SK-N-SH (cell line): Measurements from ENCODE around the gene RETREG2. TPM values are rescaled to one million over a fixed set of nuclear protein-coding genes. Genes with fewer than 3 reads are reported as not detected.

ENCODE experiments used
- CTCF ChIA-PET: fragments of 300-600, 350-600 bp; formaldehyde crosslinking; extraction: SDS; loops from one replicate; lab custom pipeline; 2021; lab: Yijun Ruan, JAX
- POLR2A ChIA-PET: fragments of 350-600 bp; sonication (Branson Sonifier 250); formaldehyde crosslinking; extraction: SDS; loops from one replicate; lab custom pipeline; 2020; ENCODE audit warnings: antibody characterized with exemption, inconsistent platforms; lab: Yijun Ruan, JAX
- DNase-seq: peaks from one replicate; pipeline ENCODE4 v3.0.0; 2012
- H2AFZ ChIP-seq: fragments of 200-600 bp; sonication (generic); 2 replicates; pipeline ENCODE4 v1.8.1; 2016; ENCODE audit warnings: antibody characterized with exemption, mild to moderate bottlenecking, low read depth
- H3F3A ChIP-seq: fragments of 200-600 bp; sonication (generic); replicated peaks from 2 replicates; pipeline ENCODE3; 2016; ENCODE audit warnings: antibody characterized with exemption, mild to moderate bottlenecking; ENCODE audit not compliant: insufficient read depth
- H3K27ac ChIP-seq, 2 experiments: fragments of 200-500 bp in 1 of 2; fragments of 200-600 bp in 1 of 2; sonication (Bioruptor generic) in 1 of 2; sonication (generic), shearing (Covaris generic) in 1 of 2; 2 replicates each; pipeline versions ENCODE4 v1.5.1 to v1.6.1; 2014 to 2016; ENCODE audit warnings: low read depth in 2 of 2, inconsistent platforms in 1 of 2, low read length in 1 of 2, mild to moderate bottlenecking in 1 of 2, mixed read lengths in 1 of 2
- H3K27me3 ChIP-seq: fragments of 200-600 bp; sonication (generic), shearing (Covaris generic); 2 replicates; pipeline ENCODE4 v1.6.1; 2016; ENCODE audit warnings: mixed run types; ENCODE audit not compliant: insufficient read depth
- H3K36me3 ChIP-seq, 2 experiments: fragments of 200-500 bp in 1 of 2; fragments of 200-600 bp in 1 of 2; sonication (Bioruptor generic) in 1 of 2; sonication (generic) in 1 of 2; replicated peaks in 1 of 2; 2 replicates each; pipeline versions ENCODE3 to v1.5.1; 2014 to 2016; ENCODE audit warnings: low read length in 1 of 2, mild to moderate bottlenecking in 1 of 2; ENCODE audit not compliant: insufficient read depth in 2 of 2, control insufficient read depth in 1 of 2
- H3K4me1 ChIP-seq, 2 experiments: fragments of 200-500 bp in 1 of 2; fragments of 200-600 bp in 1 of 2; sonication (Bioruptor generic) in 1 of 2; sonication (generic), shearing (Covaris generic) in 1 of 2; 2 replicates each; pipeline versions ENCODE4 v1.5.1 to v1.6.1; 2014 to 2016; ENCODE audit warnings: low read depth in 1 of 2, low read length in 1 of 2, mixed run types in 1 of 2; ENCODE audit not compliant: insufficient read depth in 2 of 2, control insufficient read depth in 1 of 2
- H3K4me2 ChIP-seq: fragments of 200-600 bp; sonication (generic), shearing (Covaris generic); 2 replicates; pipeline ENCODE4 v1.6.1; 2017; ENCODE audit warnings: mixed run types
- H3K4me3 ChIP-seq, 2 experiments: fragments of 200-500 bp in 1 of 2; fragments of 200-600 bp in 1 of 2; sonication (Bioruptor generic) in 1 of 2; sonication (generic), shearing (Covaris generic) in 1 of 2; 2 replicates each; pipeline versions ENCODE4 v1.5.1 to v1.8.1; 2014 to 2016; ENCODE audit warnings: low read depth in 2 of 2, inconsistent platforms in 1 of 2, low read length in 1 of 2, mild to moderate bottlenecking in 1 of 2, mixed read lengths in 1 of 2, moderate library complexity in 1 of 2
- H3K79me2 ChIP-seq: fragments of 200-600 bp; sonication (generic); 2 replicates; pipeline ENCODE4 v1.8.1; 2017; ENCODE audit warnings: mild to moderate bottlenecking; ENCODE audit not compliant: insufficient read depth
- H3K9ac ChIP-seq: fragments of 200-600 bp; sonication (generic); 2 replicates; pipeline ENCODE4 v1.6.1; 2017; ENCODE audit warnings: mixed run types
- H3K9me2 ChIP-seq: fragments of 200-600 bp; sonication (generic); 2 replicates; pipeline ENCODE4 v1.6.1; 2017; ENCODE audit warnings: mixed run types
- H3K9me3 ChIP-seq: fragments of 200-600 bp; sonication (generic); 2 replicates; pipeline ENCODE4 v1.6.1; 2017; ENCODE audit warnings: mixed run types, mild to moderate bottlenecking, moderate library complexity
- H4K20me1 ChIP-seq: fragments of 200-600 bp; sonication (generic); 2 replicates; pipeline ENCODE4 v1.6.1; 2017; ENCODE audit warnings: mild to moderate bottlenecking, mixed run types; ENCODE audit not compliant: insufficient read depth
- ELF1 ChIP-seq: IDR thresholded peaks from 2 replicates; pipeline ENCODE4 v1.4.0; 2012
- EP300 ChIP-seq, 2 experiments: IDR thresholded peaks; 2 replicates each; pipeline versions ENCODE4 v1.4.0 to v1.6.1; 2012; ENCODE audit warnings: borderline replicate concordance in 1 of 2, low read depth in 1 of 2, low read length in 1 of 2
- FOXM1 ChIP-seq: IDR thresholded peaks from 2 replicates; pipeline ENCODE4 v1.4.0; 2012; ENCODE audit warnings: low read depth, mild to moderate bottlenecking
- JUND ChIP-seq: IDR thresholded peaks from 2 replicates; pipeline ENCODE4 v1.4.0; 2012
- MEF2A ChIP-seq: IDR thresholded peaks from 2 replicates; pipeline ENCODE4 v1.4.0; 2012; ENCODE audit warnings: low read depth, borderline replicate concordance
- MXI1 ChIP-seq: IDR thresholded peaks from 2 replicates; pipeline ENCODE4 v1.6.1; 2012; ENCODE audit warnings: mild to moderate bottlenecking, low read depth, low read length, improper control_type of control experiment
- NFIC ChIP-seq: IDR thresholded peaks from 2 replicates; pipeline ENCODE4 v1.4.0; 2012; ENCODE audit warnings: borderline replicate concordance
- POLR2AphosphoS5 ChIP-seq: IDR thresholded peaks from 2 replicates; pipeline ENCODE4 v1.6.1; 2012; ENCODE audit warnings: low read depth, low read length
- RXRA ChIP-seq: IDR thresholded peaks from 2 replicates; pipeline ENCODE4 v1.4.0; 2012; ENCODE audit warnings: low read depth, mild to moderate bottlenecking, borderline replicate concordance
- TAF1 ChIP-seq: IDR thresholded peaks from 2 replicates; pipeline ENCODE4 v1.6.1; 2012; ENCODE audit warnings: low read depth, mild to moderate bottlenecking, low read length, moderate library complexity, borderline replicate concordance
- YY1 ChIP-seq: IDR thresholded peaks from 2 replicates; pipeline ENCODE4 v1.4.0; 2012; ENCODE audit warnings: low read depth, mild to moderate bottlenecking
- WGBS: methylation state at CpG from one replicate; pipeline ENCODE4 v1.1.6; 2017; ENCODE audit warnings: low lambda C conversion rate; 5-methylcytosine and 5-hydroxymethylcytosine counted together
- polyA plus RNA-seq, 3 experiments: library from polyadenylated mRNA; depleted of rRNA; stranded (reverse); fragments of >200 nt; gene quantifications; 2 replicates each; pipeline ENCODE4 v1.2.3, GENCODE V29; 2012
- TF ChIP-seq, protein P1 (sequence below): IDR thresholded peaks from 2 replicates; pipeline ENCODE4; 2012
- TF ChIP-seq, protein P2 (sequence below): IDR thresholded peaks from 2 replicates; pipeline ENCODE4 v1.4.0; 2012; ENCODE audit warnings: low read depth, borderline replicate concordance
- TF ChIP-seq, protein P3 (sequence below): IDR thresholded peaks from 2 replicates; pipeline ENCODE4 v1.4.0; 2012; ENCODE audit warnings: low read depth, borderline replicate concordance
- TF ChIP-seq, protein P4 (sequence below): fragments of 150-350 bp; IDR thresholded peaks from 2 replicates; pipeline ENCODE4 v1.6.1; 2016; ENCODE audit warnings: mild to moderate bottlenecking, low read depth, low read length
- TF ChIP-seq, protein P5 (sequence below): fragments of 150-350 bp; IDR thresholded peaks from 2 replicates; pipeline ENCODE4 v1.6.1; 2017; ENCODE audit warnings: antibody characterized with exemption, low read length, low read depth, borderline replicate concordance

RETREG2 gene
- polyA plus RNA-seq, 1 of the 3 experiments (the other 2 are of a cell fraction) = 74.6 TPM

DNA sequence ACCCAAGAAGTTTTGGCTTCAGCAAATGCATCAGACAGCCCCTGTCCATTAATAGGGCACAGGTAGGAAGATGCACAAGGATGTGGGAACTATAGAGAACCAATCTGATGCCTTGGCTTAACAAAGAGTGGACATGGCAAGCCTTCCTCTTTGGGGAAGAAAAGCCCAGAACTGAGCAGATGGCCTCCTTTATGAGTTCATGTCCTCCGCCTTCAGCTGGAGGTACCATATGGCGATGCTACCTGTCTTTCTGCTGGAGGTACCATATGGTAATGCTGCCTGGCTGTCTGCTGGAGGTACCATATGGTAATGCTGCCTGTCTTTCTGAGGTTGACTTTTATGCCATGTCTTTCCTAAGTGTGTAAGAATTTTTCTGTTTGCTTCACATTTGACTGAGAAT is 6.0 kb downstream of the RETREG2 start (continued):
- TF ChIP-seq, protein P1, sequence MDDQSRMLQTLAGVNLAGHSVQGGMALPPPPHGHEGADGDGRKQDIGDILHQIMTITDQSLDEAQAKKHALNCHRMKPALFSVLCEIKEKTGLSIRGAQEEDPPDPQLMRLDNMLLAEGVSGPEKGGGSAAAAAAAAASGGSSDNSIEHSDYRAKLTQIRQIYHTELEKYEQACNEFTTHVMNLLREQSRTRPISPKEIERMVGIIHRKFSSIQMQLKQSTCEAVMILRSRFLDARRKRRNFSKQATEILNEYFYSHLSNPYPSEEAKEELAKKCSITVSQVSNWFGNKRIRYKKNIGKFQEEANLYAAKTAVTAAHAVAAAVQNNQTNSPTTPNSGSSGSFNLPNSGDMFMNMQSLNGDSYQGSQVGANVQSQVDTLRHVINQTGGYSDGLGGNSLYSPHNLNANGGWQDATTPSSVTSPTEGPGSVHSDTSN = no peak
- no peak for TF ChIP-seq MEF2A
- TF ChIP-seq, protein P2, sequence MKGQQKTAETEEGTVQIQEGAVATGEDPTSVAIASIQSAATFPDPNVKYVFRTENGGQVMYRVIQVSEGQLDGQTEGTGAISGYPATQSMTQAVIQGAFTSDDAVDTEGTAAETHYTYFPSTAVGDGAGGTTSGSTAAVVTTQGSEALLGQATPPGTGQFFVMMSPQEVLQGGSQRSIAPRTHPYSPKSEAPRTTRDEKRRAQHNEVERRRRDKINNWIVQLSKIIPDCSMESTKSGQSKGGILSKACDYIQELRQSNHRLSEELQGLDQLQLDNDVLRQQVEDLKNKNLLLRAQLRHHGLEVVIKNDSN = no peak
- no peak for TF ChIP-seq ELF1

DNA sequence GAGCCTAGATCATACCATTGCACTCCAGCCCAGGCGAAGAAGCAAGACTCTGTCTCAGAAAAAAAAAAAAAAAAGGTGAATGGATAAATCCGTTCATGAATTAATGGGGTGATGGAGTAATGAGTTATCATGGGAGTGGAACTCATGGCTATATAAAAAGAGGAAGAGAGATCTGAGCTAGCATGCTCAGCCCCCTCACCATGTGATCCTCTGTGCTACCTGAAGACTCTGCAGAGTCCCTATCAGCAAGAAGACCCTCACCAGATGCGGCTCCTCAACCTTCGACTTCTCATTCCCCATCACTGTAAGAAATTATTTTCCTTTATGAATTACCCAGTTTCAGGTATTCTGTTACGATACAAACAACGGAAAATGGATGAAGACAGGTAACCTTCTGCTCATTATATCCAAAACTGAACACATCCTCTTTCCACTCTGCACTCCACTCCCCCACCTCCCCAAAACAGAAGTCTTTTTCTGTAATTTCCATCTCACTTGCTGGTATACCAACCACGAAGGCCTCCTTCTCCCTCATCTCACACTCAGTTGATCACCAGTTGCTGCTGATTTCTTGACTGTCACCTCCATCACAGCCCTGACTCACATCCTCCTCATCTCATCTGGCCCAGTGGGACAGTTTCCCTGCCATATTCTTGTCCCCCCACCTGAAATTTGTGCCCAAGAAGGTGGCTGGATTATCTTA is 8.8 kb downstream of the RETREG2 start:
- Histone ChIP-seq H3K9me3 (no peaks in the 10 kb centered on the region), H3K36me3 (peaks cover 26 to 28% of the 10 kb centered on the region in 2 experiments)
- no peak for TF ChIP-seq NFIC
- TF ChIP-seq, protein P3, sequence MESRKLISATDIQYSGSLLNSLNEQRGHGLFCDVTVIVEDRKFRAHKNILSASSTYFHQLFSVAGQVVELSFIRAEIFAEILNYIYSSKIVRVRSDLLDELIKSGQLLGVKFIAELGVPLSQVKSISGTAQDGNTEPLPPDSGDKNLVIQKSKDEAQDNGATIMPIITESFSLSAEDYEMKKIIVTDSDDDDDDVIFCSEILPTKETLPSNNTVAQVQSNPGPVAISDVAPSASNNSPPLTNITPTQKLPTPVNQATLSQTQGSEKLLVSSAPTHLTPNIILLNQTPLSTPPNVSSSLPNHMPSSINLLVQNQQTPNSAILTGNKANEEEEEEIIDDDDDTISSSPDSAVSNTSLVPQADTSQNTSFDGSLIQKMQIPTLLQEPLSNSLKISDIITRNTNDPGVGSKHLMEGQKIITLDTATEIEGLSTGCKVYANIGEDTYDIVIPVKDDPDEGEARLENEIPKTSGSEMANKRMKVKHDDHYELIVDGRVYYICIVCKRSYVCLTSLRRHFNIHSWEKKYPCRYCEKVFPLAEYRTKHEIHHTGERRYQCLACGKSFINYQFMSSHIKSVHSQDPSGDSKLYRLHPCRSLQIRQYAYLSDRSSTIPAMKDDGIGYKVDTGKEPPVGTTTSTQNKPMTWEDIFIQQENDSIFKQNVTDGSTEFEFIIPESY = no peak
- TF ChIP-seq JUND = no peak
- TF ChIP-seq YY1 = no peak
- TF ChIP-seq EP300 (IDR thresholded peaks at IDR 0.05; ENCODE audit: borderline replicate concordance in 1 of 2, low read depth in 1 of 2, low read length in 1 of 2) = no peak
- no peak for TF ChIP-seq TAF1
- no peak for TF ChIP-seq RXRA
- TF ChIP-seq, protein P2 = no peak
- no peak for TF ChIP-seq POLR2AphosphoS5
- TF ChIP-seq FOXM1 = no peak
- no peak for TF ChIP-seq MEF2A
- TF ChIP-seq, protein P4, sequence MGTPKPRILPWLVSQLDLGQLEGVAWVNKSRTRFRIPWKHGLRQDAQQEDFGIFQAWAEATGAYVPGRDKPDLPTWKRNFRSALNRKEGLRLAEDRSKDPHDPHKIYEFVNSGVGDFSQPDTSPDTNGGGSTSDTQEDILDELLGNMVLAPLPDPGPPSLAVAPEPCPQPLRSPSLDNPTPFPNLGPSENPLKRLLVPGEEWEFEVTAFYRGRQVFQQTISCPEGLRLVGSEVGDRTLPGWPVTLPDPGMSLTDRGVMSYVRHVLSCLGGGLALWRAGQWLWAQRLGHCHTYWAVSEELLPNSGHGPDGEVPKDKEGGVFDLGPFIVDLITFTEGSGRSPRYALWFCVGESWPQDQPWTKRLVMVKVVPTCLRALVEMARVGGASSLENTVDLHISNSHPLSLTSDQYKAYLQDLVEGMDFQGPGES = no peak
- TF ChIP-seq, protein P5, sequence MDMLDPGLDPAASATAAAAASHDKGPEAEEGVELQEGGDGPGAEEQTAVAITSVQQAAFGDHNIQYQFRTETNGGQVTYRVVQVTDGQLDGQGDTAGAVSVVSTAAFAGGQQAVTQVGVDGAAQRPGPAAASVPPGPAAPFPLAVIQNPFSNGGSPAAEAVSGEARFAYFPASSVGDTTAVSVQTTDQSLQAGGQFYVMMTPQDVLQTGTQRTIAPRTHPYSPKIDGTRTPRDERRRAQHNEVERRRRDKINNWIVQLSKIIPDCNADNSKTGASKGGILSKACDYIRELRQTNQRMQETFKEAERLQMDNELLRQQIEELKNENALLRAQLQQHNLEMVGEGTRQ = no peak
- no peak for TF ChIP-seq MXI1
- TF ChIP-seq, all 33 proteins: peak for 0
- Histone ChIP-seq H3K4me1 (no peaks in the 10 kb centered on the region), H3K79me2 (no peaks in the 10 kb centered on the region), H3K27ac (no peak overlapping the region), H3K9ac (no peak overlapping the region), H3K9me2 (no peaks in the 10 kb centered on the region), H3F3A (peaks cover 13% of the 10 kb centered on the region), H3K27me3 (no peaks in the 10 kb centered on the region), H3K4me2 (no peak overlapping the region), H2AFZ (no peak overlapping the region), H3K4me3 (no peak overlapping the region), H4K20me1 (no peaks in the 10 kb centered on the region)
- WGBS = 88% methylated on average over 7 of the region's 7 CpGs
- ChIA-PET POLR2A (no interaction called here), CTCF (interaction anchor here (2.3 kb wide), 1 partner anchor 15 kb away, joined by 8 read pairs; no protein-coding TSS in a partner anchor)
- DNase-seq = no peak
